GM19438 (cell line): ENCODE results near the gene CABLES1.
"Not testable (repeated sequence)": the region's sequence is repeated elsewhere in the genome, so short reads cannot be mapped to it uniquely, and the experiment has no call there.

Source experiments
- ATAC-seq: cut with Tn5 transposase; IDR thresholded peaks from one replicate; pipeline ENCODE4 v1.9.1; 2021; ENCODE audit warnings: low read depth; ENCODE audit not compliant: unreplicated experiment

CABLES1 gene, protein sequence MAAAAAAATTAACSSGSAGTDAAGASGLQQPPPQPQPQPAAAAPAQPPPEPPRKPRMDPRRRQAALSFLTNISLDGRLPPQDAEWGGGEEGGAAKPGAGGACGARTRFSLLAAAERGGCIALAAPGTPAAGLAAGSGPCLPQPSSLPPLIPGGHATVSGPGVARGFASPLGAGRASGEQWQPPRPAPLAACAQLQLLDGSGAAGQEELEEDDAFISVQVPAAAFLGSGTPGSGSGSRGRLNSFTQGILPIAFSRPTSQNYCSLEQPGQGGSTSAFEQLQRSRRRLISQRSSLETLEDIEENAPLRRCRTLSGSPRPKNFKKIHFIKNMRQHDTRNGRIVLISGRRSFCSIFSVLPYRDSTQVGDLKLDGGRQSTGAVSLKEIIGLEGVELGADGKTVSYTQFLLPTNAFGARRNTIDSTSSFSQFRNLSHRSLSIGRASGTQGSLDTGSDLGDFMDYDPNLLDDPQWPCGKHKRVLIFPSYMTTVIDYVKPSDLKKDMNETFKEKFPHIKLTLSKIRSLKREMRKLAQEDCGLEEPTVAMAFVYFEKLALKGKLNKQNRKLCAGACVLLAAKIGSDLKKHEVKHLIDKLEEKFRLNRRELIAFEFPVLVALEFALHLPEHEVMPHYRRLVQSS

DNA sequence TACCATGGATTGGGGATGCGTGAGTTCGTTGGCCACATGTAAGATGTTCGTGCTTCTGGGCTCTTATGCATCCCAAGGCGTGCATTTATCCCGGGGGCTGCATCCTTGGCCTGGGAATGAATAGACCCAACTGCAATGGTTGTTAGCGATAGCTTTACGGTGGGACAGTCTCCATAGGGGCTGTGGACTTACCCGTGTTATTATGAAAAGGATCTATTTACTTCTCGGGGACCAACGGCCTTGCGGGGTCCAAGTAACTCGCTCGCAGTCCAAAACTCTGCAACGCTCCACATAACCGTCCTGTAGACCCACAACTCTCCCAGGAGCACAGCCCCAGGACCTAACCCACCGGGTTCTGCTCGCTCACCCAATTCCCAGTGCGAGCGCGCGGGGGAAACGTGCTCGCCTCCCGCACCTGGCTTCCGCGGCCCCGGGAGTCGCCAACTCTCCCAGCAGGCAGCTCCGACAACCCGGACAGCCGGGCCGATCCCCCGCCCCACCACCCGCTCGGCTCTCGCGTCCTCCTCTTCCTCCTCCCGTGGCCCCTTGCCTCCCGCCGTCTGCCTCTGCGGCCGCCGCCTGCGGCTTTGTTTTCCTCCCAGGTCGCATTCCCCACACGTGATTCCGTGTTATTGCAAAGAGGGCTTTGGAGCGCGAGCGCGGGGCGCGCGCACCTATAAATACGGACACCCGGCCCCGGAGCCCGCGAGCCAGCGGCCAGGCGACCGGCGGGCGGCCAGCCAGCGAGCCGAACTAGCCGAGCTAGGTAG lies at the start of gene CABLES1:
Gene CABLES1, plus strand, starts transcription at position 706 of the 770 bp plus-strand sequence. CDS start 278 bp downstream, outside the sequence.
- no peak for ATAC-seq

GRCh38 chr18:23087352-23087751 lies 47.9 kb upstream of the CABLES1 start:
- no peak for ATAC-seq

DNA sequence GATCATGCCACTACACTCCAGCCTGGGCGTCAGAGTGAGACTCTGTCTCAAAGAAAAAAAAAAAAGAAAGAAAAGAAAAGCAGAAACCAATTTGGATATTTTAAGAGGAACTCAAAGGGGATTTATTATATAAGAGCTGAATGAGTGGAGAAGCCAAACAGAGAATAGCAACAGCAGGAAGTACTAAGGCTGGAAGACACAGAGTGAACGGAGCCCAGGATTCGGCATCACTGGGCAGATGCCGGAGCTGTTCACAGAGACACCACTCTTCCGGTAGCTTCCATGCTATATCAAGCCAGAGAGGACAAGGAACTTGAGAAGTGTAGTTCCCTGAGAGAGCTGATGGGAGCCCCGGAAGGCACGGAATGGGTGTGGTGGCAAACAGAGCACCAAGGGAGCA lies 47.0 kb upstream of the CABLES1 start:
- ATAC-seq, result no peak

DNA sequence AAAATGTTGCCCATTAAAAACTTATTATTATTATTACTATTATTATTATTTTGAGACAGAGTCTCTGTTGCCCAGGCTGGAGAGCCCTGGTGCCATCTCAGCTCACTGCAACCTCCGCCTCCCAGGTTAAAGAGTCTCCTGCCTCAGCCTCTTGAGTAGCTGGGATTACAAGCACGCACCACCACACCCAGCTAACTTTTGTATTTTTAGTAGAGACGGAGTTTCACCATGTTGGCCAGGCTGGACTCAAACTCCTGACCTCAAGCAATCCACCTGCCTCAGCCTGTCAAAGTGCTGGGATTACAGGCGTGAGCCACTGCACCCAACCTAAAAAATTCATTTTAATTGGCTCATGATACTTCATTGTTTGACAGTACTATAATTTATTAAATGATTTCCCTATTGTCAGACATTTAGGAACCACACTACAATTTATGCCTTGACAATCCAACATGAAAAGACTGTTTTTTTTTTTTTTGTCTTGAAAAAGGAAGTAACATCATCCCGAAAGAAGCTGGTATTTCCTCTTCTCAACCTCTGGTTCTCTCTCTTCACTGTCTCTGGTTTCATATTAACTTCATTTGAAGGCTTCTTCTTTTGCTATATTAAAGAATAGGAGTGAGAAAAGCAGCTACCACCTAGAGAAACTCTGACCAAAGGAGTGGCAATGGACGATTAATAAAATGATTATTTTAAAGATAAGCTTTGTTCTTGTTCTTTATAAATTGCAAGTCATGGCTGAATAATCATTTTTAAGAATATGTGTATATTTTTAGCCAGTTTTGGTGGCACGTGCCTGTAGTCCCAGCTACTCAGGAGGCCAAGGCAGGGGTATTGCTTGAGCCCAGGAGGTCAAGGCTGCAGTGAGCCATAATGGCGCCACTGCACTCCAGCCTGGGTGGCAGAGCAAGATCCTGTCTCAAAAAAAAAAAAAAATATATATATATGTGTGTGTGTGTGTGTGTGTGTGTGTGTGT lies 44.0 kb upstream of the CABLES1 start:
- peak; percentile 57 for ATAC-seq

GRCh38 chr18:23092121-23092520 lies 43.2 kb upstream of the CABLES1 start:
- ATAC-seq, result no peak

DNA sequence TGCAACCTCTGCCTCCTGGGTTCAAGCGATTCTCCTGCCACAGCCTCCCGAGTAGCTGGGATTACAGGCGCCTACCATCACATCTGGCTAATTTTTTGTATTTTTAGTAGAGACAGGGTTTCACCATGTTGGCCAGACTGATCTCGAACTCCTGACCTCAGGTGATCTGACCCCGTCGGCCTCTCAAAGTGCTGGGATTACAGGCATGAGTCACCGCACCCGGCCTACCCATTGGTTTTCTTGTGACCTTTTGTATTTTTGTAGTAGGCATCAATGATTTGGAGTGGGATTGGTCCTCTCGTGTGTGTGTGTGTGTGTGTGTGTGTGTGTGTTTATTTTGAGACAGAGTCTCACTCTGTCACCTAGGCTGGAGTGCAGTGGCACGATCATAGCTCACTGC lies 42.2 kb upstream of the CABLES1 start:
- not testable (repeated sequence) for ATAC-seq

GRCh38 chr18:23093772-23094171 lies 41.5 kb upstream of the CABLES1 start:
- ATAC-seq, result no peak

DNA sequence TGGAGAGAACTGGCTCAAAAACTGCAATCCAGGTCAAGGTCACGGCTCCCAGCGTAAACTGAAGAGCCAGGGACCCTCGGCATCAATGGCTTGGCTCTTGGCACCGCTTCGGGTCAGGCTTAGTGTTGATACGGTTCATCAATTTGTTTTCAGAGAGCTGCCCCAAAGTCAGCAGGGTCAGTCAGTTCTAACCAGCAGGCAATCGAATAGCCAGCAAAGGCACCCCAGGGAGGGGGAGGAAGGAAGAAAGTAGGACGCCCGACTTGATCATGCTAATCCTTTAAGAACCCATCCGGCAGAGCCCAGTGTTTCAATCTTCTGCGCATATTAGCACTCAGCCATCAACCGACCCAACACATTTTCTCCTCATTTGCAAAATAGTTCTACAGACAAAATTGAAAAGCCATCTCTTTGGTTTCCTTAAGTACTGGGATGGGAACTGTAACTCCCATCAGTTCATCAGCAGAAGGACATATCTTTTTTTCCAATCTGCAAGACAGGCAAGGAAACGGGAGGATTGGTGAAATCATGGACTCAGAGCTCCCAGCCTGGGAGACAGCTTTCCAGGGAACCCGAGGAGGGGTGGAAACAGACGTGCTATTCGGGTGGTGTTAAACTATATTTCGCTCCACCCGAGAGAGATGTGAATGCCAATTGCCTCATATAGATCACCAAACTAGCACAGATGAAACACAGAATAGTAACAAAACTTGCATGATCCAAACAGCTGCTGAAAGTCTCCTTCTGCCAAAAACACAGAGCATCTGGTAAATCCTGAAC lies 40.7 kb upstream of the CABLES1 start:
- no peak for ATAC-seq

DNA sequence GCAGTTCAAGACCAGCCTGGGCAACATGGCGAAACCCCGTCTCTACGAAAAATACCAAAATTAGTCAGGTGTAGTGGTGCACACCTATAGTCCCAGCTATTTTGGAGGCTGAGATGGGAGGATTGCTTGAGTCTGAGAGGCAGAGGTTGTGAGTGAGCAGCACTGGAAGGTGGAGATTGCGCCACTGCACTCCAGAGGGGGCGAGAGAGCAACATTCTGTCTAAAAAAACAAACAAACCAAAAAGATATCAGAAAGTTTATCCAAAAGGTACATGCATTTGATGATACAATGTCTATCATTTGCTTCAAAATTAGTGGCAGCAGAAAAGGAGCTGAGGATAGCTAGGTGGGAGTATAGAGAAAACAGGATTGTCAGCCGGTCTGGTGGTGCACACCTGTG lies 39.8 kb upstream of the CABLES1 start:
- no peak for ATAC-seq

DNA sequence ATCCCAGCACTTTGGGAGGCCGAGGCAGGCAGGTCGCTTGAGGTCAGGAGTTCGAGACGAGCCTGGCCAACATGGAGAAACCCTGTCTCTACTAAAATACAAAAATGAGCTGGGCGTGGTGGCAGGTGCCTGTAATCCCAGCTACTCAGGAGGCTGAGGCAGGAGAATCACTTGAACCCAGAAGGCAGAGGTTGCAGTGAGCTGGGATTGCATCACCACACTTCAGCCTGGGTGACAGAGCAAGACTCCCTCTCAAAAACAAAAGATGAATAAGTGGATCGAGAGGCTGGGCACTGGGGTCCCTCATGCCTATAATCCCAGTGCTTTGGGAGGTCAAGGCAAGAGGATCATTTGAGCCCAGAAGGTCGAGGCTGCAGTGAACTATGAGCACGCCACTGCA lies 38.3 kb upstream of the CABLES1 start:
- not testable (repeated sequence) for ATAC-seq

- no peak for ATAC-seq
Observed at GRCh38 chr18:23099621-23100020, 35.7 kb upstream of the CABLES1 start.

DNA sequence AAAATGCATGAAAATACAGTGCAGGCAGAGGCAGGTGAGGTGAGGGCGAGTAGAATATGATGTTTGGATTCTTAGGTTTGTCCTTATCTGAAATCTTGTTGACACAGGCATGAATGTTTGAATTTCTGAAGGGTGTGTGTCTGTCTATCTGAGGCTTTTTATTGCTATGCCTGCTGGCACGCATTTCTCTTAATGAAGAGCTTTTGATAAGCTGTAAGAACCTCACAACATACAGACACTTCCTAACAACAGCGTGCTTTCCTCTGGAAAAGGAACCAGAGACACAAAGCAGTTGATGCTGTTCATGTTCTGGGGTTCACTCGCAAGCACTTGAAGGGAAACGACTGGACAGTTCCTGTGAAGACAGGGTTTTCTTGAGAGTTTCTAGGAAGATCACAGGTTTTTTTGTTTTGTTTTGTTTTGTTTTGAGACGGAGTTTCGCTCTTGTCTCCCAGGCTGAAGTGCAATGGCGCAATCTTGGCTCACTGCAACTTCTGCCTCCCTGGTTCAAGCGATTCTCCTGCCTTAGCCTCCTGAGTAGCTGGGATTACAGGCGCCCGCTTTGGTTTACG lies 33.3 kb upstream of the CABLES1 start:
- no peak for ATAC-seq

DNA sequence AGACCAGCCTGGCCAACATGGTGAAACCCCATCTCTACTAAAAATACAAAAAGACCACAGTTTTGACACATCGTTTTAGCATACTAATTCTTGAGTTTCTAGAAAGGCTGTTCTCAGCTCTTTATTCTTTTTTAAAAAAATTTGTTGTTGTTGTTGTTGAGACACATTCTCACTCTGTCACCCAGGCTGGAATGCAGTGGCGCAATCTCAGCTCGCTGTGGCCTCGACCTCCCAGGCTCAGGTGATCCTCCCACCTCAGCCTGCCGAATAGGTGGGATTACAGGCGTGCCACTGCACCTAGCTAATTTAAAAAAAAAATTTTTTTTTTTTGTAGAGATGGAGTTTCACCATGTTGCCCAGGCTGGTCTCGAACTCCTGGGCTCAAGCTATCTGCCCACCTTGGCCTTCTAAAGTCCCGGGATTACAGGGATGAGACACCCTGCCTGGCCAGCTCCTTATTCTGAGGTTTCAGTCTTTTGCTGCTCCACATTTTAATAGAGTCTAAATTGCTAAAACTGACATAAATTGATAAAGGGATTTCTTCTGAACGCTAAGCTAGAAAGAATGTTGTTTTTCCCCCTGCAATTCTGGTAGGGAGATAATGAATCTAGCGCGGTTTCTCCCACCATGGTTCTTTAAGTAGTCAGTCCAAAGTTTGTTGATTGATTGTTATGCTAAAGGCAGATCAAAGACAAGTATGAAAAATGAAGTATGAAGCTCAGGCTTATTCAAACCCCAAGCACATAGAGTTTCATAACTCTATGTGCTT lies 32.6 kb upstream of the CABLES1 start:
- ATAC-seq, result no peak

- ATAC-seq, result no peak
Observed at GRCh38 chr18:23103449-23103848, 31.8 kb upstream of the CABLES1 start.

GRCh38 chr18:23105030-23105429 lies 30.3 kb upstream of the CABLES1 start:
- no peak for ATAC-seq

- no peak for ATAC-seq
Observed at GRCh38 chr18:23105581-23106219, 29.6 kb upstream of the CABLES1 start.

GRCh38 chr18:23106575-23106974 lies 28.7 kb upstream of the CABLES1 start:
- ATAC-seq, result no peak

- ATAC-seq, result no peak
Observed at GRCh38 chr18:23107718-23108117, 27.6 kb upstream of the CABLES1 start.
